ENCODE results near the gene PBOV1. TPM values are rescaled to one million over a fixed set of nuclear protein-coding genes. Genes with fewer than 3 reads are reported as not detected.

Gene PBOV1
- total RNA-seq, 1 experiment from 2014 or later = not detected

DNA sequence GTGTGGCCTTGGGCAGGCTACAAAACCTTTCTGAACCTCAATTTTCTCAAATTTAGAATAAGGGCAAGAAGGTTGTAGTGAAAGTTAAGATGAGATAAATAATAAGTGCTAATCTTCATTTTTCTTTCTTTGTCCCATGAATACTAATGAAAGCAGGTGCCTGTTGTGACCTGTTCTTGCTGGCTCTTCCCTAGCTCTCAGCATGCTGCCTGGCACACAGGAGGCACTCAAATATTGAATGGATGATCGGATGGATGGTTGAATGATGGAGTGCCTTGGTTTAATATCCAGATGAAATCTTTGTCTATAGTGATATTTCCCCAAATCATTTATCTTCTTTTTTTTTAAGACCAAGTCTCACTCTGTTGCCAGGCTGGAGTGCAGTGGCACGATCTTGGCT lies 15.0 kb downstream of the PBOV1 start:
- no peak overlapping the region for H3K4me2 ChIP-seq (ENCODE audit: low read length)
- no TSS peak for BruUV-seq (replicated peaks)
- no peak overlapping the region for H3K9ac ChIP-seq (ENCODE audit: low read length)
- TF ChIP-seq, protein P1, sequence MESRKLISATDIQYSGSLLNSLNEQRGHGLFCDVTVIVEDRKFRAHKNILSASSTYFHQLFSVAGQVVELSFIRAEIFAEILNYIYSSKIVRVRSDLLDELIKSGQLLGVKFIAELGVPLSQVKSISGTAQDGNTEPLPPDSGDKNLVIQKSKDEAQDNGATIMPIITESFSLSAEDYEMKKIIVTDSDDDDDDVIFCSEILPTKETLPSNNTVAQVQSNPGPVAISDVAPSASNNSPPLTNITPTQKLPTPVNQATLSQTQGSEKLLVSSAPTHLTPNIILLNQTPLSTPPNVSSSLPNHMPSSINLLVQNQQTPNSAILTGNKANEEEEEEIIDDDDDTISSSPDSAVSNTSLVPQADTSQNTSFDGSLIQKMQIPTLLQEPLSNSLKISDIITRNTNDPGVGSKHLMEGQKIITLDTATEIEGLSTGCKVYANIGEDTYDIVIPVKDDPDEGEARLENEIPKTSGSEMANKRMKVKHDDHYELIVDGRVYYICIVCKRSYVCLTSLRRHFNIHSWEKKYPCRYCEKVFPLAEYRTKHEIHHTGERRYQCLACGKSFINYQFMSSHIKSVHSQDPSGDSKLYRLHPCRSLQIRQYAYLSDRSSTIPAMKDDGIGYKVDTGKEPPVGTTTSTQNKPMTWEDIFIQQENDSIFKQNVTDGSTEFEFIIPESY (IDR thresholded peaks at IDR 0.05; ENCODE audit: extremely low read depth, insufficient replicate concordance, low read length) = no peak
- TF ChIP-seq CBX3 (IDR thresholded peaks at IDR 0.05; ENCODE audit: low read depth) (no peak), SRF (IDR thresholded peaks at IDR 0.05; ENCODE audit: low read depth) (no peak), ELF1 (IDR thresholded peaks at IDR 0.05; ENCODE audit: borderline replicate concordance, low read depth) (no peak)
- TF ChIP-seq, protein P2, sequence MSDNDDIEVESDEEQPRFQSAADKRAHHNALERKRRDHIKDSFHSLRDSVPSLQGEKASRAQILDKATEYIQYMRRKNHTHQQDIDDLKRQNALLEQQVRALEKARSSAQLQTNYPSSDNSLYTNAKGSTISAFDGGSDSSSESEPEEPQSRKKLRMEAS (IDR thresholded peaks at IDR 0.05) = no peak
- CTCF ChIA-PET = no interaction called here
- no peak for DNase-seq (ENCODE audit: low read depth, low spot score)
- H3K9me2 ChIP-seq (ENCODE audit: insufficient read depth) = no peaks in the 10 kb centered on the region
- no peaks in the 10 kb centered on the region for H3K79me2 ChIP-seq (ENCODE audit: insufficient read depth, low read length)
- POLR2A ChIA-PET = no interaction called here
- H3K36me3 ChIP-seq (ENCODE audit: control insufficient read depth in 1 of 2, insufficient read depth in 2 of 2, low read length in 2 of 2) = no peaks in the 10 kb centered on the region
- no peak overlapping the region for H3K27ac ChIP-seq (ENCODE audit: low read depth, low read length)
- intact Hi-C loops (cut with micrococcal nuclease) = no loop called here
- no peak overlapping the region for H2AFZ ChIP-seq (ENCODE audit: low read depth, low read length, poor library complexity, severe bottlenecking)
- no peaks in the 10 kb centered on the region for H4K20me1 ChIP-seq (ENCODE audit: insufficient read depth)
- H3K9me3 ChIP-seq (ENCODE audit: control insufficient read depth in 1 of 2, insufficient read depth in 1 of 2, low read depth in 1 of 2, low read length in 2 of 2) = no peaks in the 10 kb centered on the region
- H3K4me1 ChIP-seq (ENCODE audit: control insufficient read depth in 1 of 2, insufficient read depth in 2 of 2, low read length in 2 of 2) = no peaks in the 10 kb centered on the region
- no peaks in the 10 kb centered on the region for H3K27me3 ChIP-seq (ENCODE audit: insufficient read depth, low read length)
- no peak for ATAC-seq
- RAD21 ChIA-PET (ENCODE audit: low non-redundant PET in 1 of 2, low total read pairs in 2 of 2, uncharacterized antibody in 2 of 2, unreplicated experiment in 2 of 2) = no interaction called here
- no peak overlapping the region for H3K4me3 ChIP-seq (replicated peaks in 1 of 2; ENCODE audit: low read depth in 1 of 2, low read length in 2 of 2)

DNA sequence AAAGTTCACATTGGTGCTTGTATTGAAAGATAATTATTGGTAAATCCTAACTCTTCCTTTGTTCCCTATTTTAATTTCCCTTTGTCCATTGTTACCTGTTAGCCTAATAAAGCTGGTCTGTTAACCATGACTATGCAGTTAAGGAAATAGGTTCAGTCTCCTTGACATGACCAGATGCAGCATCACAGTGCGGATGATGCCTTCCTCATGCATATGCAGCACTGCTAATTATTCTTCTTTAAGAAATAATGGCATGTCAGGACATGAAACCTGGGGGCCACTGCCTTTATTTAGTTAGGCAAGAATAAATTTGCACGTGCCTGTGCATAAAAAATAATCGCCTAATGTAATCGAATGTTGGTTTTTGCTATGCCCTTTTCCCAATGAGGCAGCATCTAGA lies 16.5 kb downstream of the PBOV1 start:
- H3K4me2 ChIP-seq (ENCODE audit: low read length) = no peak overlapping the region
- DNase-seq (ENCODE audit: low read depth, low spot score) (no peak), ATAC-seq (no peak)
- H3K79me2 ChIP-seq (ENCODE audit: insufficient read depth, low read length) = no peaks in the 10 kb centered on the region
- intact Hi-C loops (cut with micrococcal nuclease) = no loop called here
- no peaks in the 10 kb centered on the region for H4K20me1 ChIP-seq (ENCODE audit: insufficient read depth)
- H2AFZ ChIP-seq (ENCODE audit: low read depth, low read length, poor library complexity, severe bottlenecking) = no peak overlapping the region
- BruUV-seq (replicated peaks) = no TSS peak
- ChIA-PET RAD21 (ENCODE audit: low non-redundant PET in 1 of 2, low total read pairs in 2 of 2, uncharacterized antibody in 2 of 2, unreplicated experiment in 2 of 2) (no interaction called here), POLR2A (no interaction called here), CTCF (no interaction called here)
- no peak overlapping the region for H3K27ac ChIP-seq (ENCODE audit: low read depth, low read length)
- H3K4me1 ChIP-seq (ENCODE audit: control insufficient read depth in 1 of 2, insufficient read depth in 2 of 2, low read length in 2 of 2) = no peaks in the 10 kb centered on the region
- no peaks in the 10 kb centered on the region for H3K27me3 ChIP-seq (ENCODE audit: insufficient read depth, low read length)
- H3K4me3 ChIP-seq (replicated peaks in 1 of 2; ENCODE audit: low read depth in 1 of 2, low read length in 2 of 2) = no peak overlapping the region
- H3K9me3 ChIP-seq (ENCODE audit: control insufficient read depth in 1 of 2, insufficient read depth in 1 of 2, low read depth in 1 of 2, low read length in 2 of 2) = no peaks in the 10 kb centered on the region
- no peaks in the 10 kb centered on the region for H3K9me2 ChIP-seq (ENCODE audit: insufficient read depth)
- no peaks in the 10 kb centered on the region for H3K36me3 ChIP-seq (ENCODE audit: control insufficient read depth in 1 of 2, insufficient read depth in 2 of 2, low read length in 2 of 2)
- H3K9ac ChIP-seq (ENCODE audit: low read length) = no peak overlapping the region
- TF ChIP-seq EZH2 (IDR thresholded peaks at IDR 0.05) (no peak), ZNF274 (IDR thresholded peaks at IDR 0.05; ENCODE audit: low read depth, low read length) (no peak), SP1 (IDR thresholded peaks at IDR 0.05; ENCODE audit: low read depth) (no peak), POLR2A (IDR thresholded peaks at IDR 0.05; ENCODE audit: borderline replicate concordance, extremely low read depth, insufficient read depth, insufficient read length) (no peak), TCF7L2 (IDR thresholded peaks at IDR 0.05; ENCODE audit: borderline replicate concordance, extremely low read depth, insufficient read depth, insufficient read length) (no peak), SRF (IDR thresholded peaks at IDR 0.05; ENCODE audit: low read depth) (no peak), EGR1 (IDR thresholded peaks at IDR 0.05; ENCODE audit: low read depth) (no peak), ELF1 (IDR thresholded peaks at IDR 0.05; ENCODE audit: borderline replicate concordance, low read depth) (no peak), FOSL1 (IDR thresholded peaks at IDR 0.05; ENCODE audit: low read depth) (no peak)
- TF ChIP-seq, protein P2 (IDR thresholded peaks at IDR 0.05) = no peak
- TF ChIP-seq, protein P3, sequence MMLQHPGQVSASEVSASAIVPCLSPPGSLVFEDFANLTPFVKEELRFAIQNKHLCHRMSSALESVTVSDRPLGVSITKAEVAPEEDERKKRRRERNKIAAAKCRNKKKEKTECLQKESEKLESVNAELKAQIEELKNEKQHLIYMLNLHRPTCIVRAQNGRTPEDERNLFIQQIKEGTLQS (IDR thresholded peaks at IDR 0.05) = no peak
- TF ChIP-seq, protein P4, sequence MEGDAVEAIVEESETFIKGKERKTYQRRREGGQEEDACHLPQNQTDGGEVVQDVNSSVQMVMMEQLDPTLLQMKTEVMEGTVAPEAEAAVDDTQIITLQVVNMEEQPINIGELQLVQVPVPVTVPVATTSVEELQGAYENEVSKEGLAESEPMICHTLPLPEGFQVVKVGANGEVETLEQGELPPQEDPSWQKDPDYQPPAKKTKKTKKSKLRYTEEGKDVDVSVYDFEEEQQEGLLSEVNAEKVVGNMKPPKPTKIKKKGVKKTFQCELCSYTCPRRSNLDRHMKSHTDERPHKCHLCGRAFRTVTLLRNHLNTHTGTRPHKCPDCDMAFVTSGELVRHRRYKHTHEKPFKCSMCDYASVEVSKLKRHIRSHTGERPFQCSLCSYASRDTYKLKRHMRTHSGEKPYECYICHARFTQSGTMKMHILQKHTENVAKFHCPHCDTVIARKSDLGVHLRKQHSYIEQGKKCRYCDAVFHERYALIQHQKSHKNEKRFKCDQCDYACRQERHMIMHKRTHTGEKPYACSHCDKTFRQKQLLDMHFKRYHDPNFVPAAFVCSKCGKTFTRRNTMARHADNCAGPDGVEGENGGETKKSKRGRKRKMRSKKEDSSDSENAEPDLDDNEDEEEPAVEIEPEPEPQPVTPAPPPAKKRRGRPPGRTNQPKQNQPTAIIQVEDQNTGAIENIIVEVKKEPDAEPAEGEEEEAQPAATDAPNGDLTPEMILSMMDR (IDR thresholded peaks at IDR 0.05 in 2 of 3, conservative IDR thresholded peaks at IDR 0.05 in 1 of 3; ENCODE audit: borderline replicate concordance in 1 of 3, insufficient read depth in 1 of 3, low read depth in 2 of 3, low read length in 2 of 3) = no peak
